Measurements from ENCODE around the gene RIMS4.

Gene RIMS4

DNA sequence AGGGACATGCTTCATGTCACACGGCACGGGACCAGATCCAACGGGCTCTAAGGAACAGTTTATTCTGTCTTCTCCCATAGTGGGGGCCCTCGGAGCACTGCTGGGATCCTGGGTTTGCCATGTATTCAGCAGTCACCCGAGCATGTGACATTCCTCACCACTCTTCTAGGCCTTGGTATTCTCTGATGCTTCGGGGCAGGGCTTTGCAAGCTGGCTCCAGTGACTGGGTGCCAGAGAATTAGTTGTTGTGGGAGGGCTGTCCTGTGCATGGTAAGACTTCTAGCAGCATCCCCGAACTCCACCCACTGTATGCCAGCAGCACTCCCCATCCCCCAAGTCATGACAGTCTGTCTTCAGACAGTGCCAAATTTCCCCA, 89.7 kb downstream of the RIMS4 start:
- DNase-seq (no peak), ATAC-seq (no peak)

GRCh38 chr20:44719841-44720240, 90.5 kb downstream of the RIMS4 start:
- no peak for DNase-seq
- no peak for ATAC-seq

DNA sequence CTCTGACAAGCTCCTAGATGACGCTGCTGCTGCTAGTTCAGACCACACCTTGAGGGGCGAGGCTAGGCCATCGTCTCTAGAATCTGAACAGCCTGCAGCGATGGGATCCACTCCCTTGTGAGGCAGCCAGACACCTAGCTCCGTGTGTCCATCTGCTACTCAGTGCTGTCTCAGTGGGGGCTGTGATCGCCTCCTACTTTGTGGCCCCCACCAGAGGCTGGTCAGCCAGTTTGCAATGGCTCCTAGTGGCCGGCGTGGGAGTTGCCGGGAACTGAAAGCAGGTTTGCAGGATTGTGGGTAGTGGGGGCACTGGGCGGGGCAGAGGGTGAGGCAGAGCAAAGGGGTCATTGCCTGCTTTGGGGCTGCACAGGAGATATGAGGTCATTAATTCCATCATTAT, 92.4 kb downstream of the RIMS4 start:
- ATAC-seq (no peak), DNase-seq (no peak)

- DNase-seq (no peak), ATAC-seq (no peak)
Observed at GRCh38 chr20:44716309-44717106, 93.8 kb downstream of the RIMS4 start.

DNA sequence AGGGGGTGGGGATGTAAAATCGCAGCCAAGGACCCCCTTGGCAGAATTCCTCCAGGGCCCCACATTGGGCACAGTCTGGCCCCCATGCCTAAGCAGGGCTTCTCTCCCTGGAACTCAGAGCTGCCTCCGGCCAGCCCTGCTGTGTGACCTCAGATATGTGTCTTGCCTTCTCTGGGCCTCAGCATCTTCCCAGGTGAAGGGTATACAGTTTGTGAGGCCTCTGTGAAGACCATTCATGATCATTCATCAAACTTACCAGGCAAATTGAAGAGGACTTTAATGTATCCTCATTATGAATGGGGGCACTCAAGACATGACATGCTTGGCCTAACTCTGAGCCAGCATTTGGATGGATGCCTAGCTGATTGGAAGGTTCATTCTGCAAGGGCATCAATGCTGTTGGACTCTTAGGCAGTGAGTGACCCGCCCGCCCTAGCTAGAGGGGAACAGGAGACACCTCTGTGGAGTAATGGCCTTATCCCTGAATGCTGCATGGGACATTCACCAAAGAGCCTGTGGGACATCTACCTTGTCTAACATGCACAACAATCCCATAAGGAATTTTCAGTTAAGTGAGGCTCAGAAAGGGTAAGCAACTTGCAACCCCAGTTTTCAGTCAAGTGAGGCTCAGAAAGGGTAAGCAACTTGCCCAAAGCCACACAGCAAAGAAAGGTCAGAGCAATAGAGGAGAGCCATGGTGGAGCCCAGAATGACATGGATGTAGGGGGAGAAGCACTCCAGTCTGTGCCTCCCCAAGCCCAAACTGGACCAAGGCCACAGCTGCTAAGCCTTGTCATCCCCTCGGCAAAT, 94.6 kb downstream of the RIMS4 start:
- no peak for ATAC-seq
- no peak for DNase-seq

DNA sequence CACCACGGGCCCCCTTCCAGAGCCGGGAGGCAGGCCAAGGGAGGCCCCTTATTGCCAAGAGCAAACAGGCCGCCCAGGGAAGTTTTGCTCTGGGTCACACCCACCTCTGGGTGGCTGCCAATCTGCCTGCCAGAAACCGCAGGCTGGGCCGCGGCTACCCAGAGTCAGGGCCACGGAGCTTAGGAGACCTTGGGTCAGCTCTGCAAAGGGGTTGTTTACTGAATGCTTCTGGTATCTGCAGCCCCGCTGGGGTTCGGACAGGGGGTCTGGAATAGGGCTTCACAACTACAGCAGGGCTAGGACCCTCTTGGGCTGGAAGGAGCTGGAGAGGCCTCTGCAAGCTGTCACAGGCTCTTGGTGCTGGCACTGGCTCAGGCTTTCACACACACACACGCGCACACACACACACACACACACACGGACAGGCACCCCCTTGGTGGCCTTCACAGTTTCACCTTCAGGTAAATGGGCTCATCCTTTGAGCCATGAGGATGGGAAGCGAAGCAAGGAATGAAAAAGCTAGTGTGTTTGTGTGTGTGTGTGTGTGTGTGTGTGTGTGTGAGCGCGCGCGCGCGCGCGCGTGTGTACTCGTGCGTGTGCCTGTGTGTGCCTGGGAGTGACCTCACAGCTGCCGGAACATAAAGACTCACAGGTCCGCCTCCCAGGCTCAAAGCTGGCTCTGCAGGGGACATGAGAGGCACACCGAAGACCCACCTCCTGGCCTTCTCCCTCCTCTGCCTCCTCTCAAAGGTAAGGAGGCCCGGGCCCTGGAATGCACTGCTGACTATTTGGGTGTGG, 95.4 kb downstream of the RIMS4 start, which contains the start of gene CCN5:
Gene CCN5 (plus strand): TSS at position 669 of the 798 bp plus-strand sequence. CDS start 22 bp downstream, at position 691.
- ATAC-seq (no peak), DNase-seq (no peak)

GRCh38 chr20:44714102-44714700, 96.1 kb downstream of the RIMS4 start:
- no peak for ATAC-seq
- no peak for DNase-seq

- ATAC-seq, result no peak
Observed at GRCh38 chr20:44711237-44711636, 99.1 kb downstream of the RIMS4 start.

DNA sequence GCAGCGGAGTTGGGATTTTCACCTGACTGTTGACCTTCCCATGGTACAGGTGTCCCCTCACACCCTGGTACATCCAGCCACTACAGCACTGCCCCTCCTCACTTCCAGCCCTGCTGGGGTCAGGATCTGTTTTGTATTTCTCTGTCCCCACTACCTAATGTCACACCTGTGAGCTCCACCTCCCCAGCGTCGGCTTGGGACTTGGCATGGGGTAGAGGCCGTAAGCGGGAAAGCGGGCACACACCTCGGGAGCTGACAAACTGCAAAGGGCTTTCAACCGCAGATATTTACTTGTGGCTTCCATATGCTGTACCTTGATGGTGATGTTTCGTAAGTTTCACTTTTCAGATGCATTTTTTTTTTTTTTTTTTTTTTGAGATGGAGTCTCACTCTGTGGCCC, 100.5 kb downstream of the RIMS4 start:
- ATAC-seq (no peak), DNase-seq (no peak)

More at GRCh38 chr20:44711237-44711636, 99.1 kb downstream of the RIMS4 start:
- no peak for DNase-seq

DNA sequence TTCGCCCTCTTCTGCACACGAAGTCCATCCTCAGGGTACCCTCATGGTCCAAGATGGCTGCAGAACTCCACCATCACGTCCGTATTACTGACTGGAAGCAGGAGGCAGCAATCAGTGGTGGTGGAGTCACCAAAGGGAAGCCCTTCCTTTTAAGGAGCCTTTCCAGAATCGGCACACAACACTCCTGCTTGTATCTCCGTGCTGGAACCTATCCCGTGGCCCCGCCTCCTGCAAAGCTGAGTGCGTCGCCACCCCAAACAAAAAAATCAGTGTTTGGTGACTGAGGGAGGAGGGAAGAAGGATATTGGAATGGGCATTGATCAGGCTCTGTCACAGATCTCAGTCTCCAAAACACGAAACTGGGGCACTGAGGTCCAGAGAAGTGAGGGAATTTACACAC, 101.0 kb downstream of the RIMS4 start:
- DNase-seq (no peak), ATAC-seq (no peak)

GRCh38 chr20:44707018-44707579, 103.2 kb downstream of the RIMS4 start:
- DNase-seq, result no peak

GRCh38 chr20:44706301-44707017, 103.9 kb downstream of the RIMS4 start:
- DNase-seq (no peak), ATAC-seq (no peak)

More at GRCh38 chr20:44707018-44707579, 103.2 kb downstream of the RIMS4 start:
- ATAC-seq, result no peak

DNA sequence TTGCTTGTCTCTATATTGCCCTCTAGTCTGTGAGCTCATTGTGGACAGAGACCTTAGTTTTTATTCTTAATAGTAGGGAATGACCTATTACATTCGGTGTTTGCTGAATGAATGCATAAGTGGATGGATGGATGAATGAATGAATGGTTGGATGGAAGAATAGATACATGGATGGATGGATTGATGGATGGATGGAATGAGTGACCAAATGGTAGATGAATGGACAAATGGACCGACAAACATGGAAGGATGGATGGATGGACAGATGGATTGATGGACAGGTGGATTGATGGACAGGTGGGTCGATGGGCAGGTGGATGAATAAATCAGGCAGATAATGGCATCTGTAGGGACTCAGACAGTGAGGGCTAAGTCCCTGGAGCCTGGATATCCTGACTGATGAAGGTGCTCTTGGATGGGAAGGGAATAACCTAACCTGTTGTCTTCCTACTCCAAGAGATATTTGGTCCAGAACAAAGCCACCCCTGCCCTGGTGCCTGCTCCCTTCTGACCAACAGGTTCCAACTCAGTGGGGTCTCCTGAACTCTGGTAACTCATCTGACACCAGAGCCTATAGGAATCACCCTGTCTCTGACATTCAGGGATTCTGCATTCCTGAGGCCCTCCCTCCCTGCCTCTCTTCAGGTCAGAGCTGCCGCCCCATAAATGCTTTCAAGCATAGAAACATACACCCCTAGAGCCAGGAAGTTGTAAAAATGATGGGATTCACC, 104.8 kb downstream of the RIMS4 start:
- ATAC-seq (no peak), DNase-seq (no peak)

- DNase-seq (no peak), ATAC-seq (no peak)
Observed at GRCh38 chr20:44704551-44704971, 105.8 kb downstream of the RIMS4 start.

GRCh38 chr20:44703956-44704488, 106.3 kb downstream of the RIMS4 start:
- DNase-seq, result no peak

DNA sequence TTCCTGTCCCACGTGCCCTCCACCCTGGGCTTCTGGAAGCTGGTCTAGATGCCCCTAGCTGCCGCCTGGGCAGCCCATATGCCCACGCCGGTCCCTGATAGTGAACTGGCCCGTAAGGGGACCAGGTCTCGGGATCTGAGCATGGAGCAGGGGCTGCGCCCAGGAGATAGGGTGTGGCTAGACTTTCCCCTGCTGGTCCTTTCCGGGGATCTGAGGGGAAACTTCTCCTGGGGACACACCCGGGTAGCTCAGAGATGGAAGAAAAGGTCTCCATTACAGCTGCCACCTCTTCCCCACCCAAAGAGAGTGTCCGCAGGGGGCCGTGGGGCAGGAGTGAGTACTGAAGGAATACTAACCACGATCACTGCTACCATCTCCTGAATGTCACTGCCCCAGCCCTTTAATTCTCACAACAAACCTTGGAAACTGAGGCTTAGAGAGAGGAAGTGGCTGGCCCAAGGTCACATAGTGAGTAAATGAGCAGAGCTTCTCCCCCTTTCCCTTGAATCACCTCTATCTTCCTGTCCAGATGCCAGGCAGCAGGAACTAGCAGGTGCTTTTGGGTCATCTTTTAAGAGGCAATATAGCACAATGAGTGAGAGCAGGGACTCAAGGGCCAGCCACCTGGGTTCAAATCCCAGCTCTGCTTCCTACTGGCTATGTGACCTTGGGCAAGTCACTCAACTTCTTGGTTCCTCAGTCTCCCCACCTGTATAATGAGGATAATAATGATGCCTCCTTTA, 107.0 kb downstream of the RIMS4 start:
- ATAC-seq, result no peak

More at GRCh38 chr20:44703956-44704488, 106.3 kb downstream of the RIMS4 start:
- ATAC-seq, result no peak

DNA sequence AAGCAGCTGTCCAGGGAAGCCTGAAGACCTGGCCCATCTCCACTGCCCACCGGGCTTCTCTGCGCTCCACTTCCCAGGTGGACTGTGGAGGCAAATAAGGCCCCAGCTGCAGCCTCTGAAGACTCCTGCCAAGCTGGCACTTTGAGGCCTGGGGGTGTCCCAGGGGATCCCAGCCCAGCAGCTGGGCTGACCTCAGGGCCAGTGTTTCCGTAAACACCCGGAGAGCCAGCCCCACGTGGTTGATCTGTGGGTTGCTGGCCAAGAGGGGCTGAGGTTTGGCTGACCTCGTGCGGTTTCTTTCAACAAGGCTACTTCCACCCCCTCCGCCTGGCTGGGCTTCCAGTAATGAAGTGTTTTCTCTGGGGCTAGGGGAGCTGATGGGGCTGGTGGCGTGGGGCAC, 107.6 kb downstream of the RIMS4 start:
- ATAC-seq (no peak), DNase-seq (no peak)

More for the DNA sequence above, 107.0 kb downstream of the RIMS4 start:
- DNase-seq, result no peak

GRCh38 chr20:44701858-44702256, 108.5 kb downstream of the RIMS4 start:
- ATAC-seq (no peak), DNase-seq (no peak)

Data from stimulated activated naive CD8-positive, alpha-beta T cell treated with anti-CD3 and anti-CD28 coated beads, Interleukin-15, Interleukin-2, amounts not matched to agents 100 U/mL and 50 U/mL, for 24 hours (primary cell).